T-helper 2 cell (primary cell): ENCODE results near the gene SYNJ2BP.
"Not testable (repeated sequence)": the region's sequence is repeated elsewhere in the genome, so short reads cannot be mapped to it uniquely, and the experiment has no call there.

Experiments used
- DNase-seq, 5 experiments: peaks; one replicate each; pipeline versions ENCODE4 v3.0.0 to v3.0.0-alpha.2; 2012 to 2022
- total RNA-seq, 2 donors: gene quantifications; one replicate each; lab custom pipeline; 2026; lab: John Stamatoyannopoulos, UW

The SYNJ2BP gene, protein sequence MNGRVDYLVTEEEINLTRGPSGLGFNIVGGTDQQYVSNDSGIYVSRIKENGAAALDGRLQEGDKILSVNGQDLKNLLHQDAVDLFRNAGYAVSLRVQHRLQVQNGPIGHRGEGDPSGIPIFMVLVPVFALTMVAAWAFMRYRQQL
- 14.7 to 38.9 reads per million in 2 donors for total RNA-seq

DNA sequence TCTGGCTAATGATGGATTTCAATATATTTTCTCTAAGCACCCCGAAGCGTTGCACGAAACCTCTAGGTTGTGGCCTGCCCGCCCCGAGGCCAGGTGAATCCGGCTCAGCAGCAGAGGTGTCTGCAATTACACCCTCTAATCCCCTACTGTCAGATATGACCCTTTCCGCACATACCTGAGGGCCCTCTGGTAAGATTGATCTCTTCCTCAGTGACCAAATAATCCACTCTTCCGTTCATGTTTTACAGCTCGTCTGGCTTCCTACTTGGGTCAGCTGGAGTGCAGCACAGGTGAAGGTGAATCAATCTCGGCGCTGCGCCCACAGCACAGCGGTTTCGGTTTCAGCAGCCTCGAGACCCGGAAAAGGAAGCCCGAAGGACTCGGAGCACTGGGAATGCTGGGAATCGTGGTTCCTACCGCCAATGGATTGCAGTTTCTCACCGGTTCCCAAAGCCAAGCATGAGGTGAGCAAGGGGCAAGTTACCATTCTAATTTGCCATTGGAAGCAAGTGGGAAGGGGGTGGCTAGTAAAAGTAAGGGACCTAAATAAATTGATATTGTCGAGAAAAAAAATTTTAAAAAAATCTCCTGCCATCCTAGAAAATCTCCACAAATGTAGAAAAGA lies at the start of gene SYNJ2BP:
TSS of gene SYNJ2BP (minus strand) at position 366 of the 625 bp plus-strand sequence. CDS start at position 239, 127 bp downstream.
- DNase-seq, result peak in 4 of 5 experiments; percentile 21 to 68 (median 23)

DNA sequence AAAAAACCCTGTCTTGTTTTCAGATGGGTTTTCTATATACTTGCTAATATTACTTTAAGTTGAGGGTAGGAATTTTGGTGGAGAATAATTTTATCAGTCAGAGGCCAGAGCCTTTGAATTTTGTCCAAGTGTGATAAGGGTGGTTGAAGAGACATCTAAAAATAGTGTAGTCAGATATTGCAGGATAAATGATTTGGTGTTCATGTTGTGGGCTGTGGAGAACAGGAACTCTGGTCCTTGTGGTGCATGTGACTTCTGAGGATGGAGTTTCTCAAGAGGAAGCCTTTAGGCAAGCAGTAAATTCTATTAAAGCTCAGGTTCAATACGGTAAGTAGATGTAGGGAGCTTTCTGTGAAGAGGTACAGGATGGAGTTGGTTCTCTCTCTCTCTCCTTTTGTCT lies 37.8 kb upstream of the SYNJ2BP start:
- DNase-seq, result no peak

DNA sequence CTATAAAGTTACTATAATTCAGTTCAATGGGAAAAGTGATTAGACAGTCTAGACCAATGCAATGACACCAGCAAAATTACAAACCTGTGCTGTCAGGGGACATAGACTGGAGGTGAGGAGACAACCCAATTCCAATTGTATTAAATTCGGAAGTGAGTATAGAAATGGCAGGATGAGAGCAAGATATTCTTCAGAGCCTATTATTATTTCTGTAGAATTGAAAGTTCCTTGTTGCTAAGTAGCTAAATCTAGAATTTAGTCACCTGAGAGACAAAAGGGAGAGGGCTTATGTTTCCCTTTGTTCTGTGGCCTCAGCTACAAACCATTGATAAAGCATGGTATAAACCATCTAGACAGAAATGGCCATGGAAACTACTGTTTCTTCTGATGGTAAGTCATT lies 35.0 kb upstream of the SYNJ2BP start, which contains the start of gene ADAM21:
TSS of gene ADAM21 (plus strand) at position 301 of the 400 bp plus-strand sequence. CDS start 5,326 bp downstream, outside the sequence.
- no peak for DNase-seq

DNA sequence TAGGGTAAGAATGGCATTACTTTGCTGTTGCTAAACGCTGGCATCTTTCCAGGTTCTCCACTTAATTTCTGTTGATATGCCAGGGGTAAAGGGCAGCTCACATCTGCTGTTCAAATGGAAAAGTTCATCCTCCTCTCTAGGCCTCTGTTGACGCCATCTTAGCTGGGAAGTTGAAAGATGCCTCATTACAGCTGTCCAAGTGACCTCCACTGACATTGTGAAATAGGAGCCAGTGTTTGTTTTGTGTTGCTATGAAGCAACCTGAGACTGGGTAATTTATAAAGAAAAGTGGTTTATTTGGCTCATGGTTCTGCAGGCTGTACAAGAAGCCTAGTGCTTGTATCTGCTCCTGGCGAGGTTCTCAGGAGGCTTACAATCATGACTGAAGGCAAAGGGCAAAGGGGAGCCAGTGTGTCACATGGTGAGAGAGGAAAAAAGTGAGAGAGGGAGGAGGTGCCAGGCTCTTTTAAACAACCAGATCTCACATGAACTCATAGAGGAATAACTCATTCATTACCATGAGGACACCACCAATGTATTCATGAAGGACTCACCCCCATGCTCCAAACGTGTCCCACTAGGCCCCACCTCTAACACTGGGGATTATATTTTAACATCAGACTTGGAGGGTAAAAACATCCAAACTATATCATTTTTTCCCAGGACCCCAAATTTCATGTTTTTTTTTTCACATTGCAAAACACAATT lies 31.9 kb upstream of the SYNJ2BP start:
- DNase-seq, result no peak

DNA sequence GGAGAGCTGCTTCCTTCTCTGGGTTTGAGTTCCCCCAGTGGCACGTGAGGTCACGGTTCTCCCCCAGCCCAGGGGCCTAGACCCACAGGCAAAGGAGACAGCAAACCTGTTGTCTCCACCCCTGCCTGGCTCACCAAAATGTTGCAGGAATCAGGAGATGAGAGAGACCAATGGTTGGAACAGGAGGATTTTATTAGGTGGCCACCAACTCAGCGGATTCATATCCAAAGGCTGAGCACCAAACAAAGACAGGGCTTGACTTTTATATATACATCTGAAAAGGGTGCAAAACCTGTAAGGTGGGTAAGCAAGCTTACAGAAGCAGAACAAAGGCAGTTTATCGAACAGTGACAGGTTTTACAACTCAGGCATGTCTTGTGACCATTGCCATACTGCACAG lies 25.9 kb upstream of the SYNJ2BP start:
- DNase-seq, result no peak

DNA sequence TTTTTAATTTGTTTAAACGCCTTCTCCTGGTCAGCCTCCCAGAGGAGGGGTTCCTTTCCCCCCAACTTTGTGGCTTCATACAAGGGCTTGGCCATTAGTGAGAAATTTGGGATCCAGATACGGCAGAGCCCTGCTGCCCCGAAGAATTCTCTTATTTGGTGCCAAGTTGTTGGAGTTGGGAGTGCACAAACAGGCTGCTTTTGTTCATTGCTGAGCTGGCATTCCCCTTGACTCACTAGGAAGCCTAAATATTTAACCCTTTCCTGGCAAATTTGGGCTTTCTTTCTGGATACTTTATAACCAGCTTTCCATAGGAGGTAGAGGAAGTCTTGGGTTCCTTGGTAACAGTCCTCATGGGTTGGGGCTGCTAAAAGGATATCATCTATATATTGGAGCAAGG lies 24.8 kb upstream of the SYNJ2BP start:
- DNase-seq, result no peak

DNA sequence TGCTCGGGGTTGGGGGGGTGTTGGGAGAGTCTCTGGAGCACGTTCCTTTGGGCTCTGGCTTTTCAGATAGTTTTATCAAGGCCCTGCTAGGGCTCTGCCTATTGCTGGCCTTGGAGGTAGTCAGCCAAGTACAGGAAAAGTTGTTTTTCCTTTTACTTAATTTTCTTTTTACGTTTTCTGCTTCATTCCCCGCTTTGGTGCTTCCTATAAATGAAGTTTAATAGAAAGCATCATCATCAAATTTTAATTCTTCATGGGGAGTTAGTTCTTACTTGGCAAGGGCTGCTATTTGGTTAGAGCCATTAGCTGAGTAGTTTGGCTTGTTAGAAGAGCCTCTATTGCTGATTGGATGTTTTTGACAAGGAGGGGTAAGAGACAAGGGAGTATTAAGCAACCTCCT lies 20.0 kb upstream of the SYNJ2BP start:
- no peak for DNase-seq

DNA sequence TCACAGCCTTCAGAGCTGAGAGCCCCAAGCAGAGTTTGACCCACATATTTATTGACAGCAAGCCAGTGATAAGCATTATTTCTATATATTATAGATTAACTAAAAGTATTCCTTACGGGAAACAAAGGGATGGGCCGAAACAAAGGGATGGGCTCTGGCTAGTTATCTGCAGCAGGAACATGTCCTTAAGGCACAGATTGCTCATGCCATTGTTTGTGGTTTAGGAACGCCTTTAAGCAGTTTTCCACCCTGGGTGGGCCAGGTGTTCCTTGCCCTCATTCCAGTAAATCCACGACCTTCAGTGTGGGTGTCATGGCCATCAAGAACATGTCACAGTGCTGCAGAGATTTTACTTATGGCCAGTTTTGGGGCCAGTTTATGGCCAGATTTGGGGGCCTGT lies 9.7 kb upstream of the SYNJ2BP start:
- not testable (repeated sequence) for DNase-seq

DNA sequence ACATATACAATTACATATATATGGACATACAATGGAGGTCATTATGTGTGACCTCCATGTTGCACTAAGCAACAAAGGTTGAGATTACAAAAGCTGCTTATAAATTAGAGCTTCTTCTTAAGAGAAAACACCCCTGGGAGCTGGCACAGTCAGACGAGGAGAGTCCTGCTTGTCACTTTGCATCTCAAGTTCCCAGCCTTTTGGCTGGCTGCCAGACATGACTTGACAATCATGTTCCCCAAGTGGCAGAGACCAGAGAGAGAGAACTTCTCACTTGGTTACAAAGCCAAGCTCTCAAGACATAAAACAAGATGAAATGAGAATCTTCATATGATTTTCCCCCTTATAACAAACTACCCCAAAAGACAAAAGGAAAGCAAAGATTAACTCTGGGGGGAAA lies 8.5 kb upstream of the SYNJ2BP start:
- peak in 1 of 5 experiments; percentile 9 for DNase-seq

DNA sequence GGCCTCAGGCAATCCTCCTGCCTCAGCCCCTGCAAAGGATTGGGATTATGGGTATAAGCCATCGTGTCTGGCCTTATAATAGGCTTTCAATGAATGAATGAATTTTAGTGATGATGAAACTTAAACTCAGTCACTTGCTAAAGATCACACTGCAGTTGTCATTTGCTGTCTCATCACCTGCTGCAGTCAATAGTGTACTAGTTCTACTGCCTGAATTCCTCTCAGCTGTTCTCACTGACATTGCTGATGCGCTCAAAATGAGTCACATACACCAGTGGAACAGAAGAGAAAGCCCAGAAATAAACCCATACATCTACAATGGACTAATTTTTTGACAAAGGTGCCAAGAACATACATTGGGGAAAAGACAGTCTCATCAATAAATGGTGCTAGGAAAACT lies 5.6 kb upstream of the SYNJ2BP start:
- no peak for DNase-seq

DNA sequence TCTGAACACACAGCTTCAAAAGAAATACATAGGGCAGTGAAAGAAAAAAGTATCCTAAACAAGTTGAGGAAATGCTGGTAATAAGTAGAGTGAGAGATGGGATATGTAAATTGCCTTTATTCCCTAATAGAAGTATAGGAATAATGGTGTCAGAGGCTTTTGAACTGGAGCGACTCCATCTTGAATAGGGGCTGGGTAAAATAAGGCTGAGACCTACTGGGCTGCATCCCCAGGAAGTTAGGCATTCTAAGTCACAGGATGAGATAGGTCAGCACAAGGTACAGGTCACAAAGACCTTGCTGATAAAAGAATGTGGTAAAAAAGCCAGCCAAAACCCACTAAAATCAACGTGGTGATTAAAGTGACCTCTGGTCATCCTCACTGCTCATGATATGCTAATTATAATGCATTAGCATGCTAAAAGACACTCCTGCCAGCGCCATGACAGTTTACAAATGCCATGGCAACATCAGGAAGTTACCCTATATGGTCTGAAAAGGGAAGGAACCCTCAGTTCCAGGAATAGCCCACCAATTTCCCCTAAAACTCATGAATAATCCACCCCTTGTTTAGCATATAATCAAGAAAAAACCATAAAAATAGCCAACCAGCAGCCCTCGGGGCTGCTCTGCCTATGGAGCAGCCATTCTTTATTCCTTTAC lies 2.5 kb upstream of the SYNJ2BP start:
- not testable (repeated sequence) for DNase-seq

DNA sequence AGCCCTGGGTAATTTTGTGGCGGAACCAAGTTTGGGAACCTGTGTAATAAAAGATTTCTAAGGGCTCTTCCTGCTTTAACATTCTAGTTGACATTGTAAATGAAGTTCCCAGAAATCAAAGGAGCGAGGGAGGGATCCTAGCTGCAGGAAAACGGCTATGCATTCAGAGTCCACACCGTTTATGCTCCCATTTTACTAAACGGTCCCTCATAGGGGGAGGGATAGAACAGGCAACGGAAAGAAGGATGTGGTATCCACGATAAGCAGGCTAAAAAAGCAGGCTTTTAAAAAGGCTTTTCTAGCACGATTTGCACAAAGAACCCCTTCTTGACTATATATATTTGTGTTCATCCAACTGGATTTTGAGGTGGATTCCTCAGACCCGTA lies 559 bp downstream of the SYNJ2BP start:
- DNase-seq, result no peak

DNA sequence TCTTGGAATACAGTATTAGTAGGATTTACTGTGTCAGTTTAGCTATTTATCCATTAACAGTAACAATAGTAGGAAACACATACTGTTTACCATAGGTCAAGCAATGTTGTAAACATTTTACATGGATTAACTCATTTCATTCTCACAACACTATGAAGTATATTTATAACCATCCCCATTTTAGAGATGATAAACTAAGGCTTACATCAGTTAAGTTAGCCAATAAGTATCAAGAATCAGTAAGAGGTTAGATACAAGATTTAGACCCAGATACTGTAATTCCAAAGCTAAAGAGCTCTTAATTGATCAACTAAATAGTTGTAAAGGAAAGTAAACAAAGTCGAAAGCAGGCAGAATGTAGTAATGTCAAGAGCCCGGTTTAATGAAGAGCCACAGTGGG lies 1.1 kb downstream of the SYNJ2BP start:
- no peak for DNase-seq

DNA sequence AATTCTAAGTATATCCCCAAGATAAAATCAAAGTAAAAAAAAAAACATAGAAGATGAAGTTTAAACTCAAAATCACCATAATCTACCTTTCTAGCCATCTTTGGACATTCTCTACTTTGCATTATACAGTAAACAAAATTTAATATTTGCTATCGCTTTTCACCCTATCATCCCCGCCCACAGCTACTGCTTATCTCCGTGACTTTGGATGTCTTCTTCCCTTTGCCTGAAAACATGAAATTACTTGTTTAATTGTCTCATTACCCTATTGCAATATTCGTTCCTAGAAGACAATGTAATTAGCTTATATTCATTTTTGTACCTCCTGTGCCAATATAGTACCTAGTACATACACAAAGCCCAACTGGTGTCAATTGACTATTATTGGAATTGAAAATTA lies 9.3 kb downstream of the SYNJ2BP start:
- no peak for DNase-seq

DNA sequence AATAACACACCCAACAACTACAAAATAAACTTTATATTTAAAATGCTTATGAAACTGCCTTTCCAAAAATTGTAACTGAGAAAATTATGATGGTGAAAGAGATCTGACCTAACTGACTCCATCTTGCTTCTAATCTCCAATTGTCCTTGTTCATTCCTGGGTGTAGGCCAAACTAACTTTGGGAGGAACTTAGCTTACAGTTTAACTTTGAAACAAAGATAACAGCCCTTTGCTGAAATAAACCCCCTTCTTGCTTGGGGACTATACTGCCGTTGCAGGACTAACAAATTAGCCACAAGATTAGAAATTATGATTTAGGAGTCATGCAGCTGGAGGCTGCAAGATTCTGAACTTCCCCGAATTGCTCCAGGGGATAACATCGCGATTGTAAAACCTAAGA lies 10.7 kb downstream of the SYNJ2BP start:
- not testable (repeated sequence) for DNase-seq

DNA sequence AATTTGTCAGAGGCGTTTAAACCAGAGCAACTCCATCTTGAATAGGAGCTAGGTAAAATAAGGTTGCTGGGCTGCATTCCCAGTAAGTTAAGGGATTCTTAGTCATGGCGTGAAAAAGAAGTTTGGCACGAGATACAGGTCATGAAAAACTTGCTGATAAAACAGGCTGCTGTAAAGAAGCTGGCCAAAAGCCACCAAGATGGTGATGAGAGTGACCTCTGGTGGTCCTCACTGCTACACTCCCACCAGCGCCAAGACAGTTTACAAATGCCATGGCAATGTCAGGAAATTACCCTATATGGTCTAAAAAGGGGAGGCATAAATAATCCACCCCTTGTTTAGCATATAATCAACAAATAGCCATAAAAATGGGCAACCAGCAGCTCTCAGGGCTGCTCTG lies 13.6 kb downstream of the SYNJ2BP start:
- not testable (repeated sequence) for DNase-seq

DNA sequence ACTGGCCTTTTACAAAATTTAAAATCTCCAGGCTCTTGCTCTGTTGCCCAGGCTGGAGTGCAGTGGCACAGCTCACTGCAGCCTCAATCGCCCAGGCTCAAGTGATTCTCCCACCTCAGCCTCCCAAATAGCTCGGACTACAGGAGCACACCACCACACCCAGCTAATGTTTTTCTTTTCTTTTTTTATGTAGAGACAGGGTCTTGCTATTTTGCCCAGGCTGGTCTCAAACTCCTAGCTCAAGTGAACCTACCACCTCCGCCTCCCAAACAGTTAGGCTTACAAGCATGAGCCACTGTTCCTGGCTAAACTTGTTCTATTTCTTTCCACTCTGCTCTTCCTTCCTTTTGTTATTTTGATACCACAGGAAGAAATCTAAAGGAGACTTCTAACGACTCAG lies 15.2 kb downstream of the SYNJ2BP start:
- DNase-seq, result no peak

DNA sequence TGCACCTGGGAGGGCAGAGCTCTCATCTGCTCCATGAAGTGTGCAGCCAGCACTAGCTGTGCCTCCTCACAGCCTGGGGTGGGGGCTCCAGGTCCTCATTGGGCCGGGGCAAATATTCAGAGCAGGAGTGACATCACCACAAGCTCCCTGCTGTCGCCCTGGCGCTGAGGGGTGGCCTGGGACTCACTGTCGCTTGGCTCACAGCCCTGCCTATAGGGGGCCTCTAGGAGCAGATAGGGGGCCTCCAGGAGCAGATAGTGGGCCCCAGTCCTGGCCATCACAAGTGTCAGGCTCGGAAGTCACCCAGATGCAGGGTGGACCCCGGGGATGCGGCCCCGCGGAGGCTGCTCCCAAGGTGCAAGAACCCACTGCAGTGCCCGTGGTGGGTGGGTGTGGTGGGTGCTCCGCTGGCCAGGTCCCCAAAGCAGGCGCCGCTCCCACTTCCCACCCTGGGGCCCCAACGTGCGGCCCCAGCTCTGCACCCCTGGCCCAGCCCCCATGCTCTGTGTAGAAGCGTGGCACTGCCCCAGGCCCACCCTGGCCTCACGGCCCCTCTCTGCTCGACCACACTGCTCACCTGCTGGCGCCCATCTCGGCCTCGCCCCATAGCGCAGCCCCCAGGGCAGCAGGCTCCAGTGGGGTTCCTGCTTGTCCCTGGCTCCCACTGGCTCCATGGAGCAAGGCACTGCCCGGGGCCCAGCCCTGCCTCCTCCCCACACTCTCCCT lies 18.0 kb downstream of the SYNJ2BP start:
- no peak for DNase-seq

DNA sequence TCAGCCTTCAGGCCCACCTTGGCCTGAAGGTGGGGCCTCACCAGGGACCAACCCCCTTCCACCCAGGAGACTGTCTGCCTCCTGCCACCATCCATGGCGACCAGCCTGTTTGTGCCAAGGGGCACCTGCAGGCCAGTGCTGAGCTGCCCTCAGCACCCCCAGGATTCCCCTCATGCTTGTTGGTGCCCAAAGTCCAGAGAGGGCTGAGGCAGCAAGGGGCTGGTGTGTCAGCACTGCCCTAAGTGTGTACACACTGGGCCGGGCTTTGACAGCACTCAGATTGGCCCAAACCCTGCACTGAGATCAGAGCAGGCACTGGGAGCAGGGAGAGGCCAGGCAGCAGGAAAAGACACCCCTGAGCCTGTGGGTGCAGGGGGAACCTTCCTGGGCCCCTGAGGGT lies 18.6 kb downstream of the SYNJ2BP start:
- DNase-seq, result no peak

DNA sequence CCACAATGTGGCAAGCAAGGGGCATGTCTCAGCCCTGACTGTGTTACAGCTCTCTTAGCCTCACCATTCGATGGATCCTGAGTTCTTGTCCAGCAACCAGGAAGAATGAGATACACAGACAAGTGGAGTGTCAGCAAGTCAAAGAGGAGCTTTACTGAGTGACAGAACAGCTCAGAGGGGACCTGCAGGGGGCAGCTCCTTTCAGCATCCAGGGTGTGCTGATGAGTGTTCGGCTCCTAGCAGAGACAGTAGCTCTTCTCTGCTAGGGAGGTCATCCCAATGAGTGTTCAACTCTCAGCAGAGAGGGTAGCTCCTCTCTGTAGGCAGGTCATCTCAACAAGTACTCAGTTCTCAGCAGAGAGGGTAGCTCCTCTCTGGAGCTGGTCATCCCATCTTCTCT lies 19.1 kb downstream of the SYNJ2BP start:
- no peak for DNase-seq

DNA sequence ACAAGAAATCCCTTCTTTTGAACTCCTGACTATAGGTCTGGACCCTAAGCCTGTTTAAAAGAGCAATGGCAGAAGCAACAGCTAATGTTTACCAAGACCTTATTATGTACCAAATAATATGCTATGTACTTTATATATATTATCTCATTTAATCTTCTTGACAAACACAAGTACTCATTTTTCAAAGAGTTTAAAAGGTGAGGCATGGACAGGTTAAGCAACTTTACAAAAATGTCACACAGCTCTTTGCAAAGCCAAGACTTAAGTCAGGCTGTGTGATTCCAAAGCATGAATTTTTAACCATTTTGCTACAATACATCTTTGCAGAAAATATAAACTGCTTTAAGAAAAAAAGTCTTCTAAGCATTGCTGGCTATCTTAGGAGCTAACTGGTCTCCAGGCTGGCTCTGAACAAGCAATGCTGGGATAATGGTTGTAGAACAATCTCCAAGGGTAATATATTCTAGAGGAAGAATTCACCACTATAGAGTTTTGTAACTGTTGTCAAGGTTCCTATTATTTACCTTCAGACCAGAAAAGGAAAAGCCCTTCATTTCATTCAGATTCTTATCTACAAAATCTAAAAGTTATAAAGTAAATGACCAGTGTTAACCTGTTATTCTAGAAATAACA lies 22.1 kb downstream of the SYNJ2BP start:
- DNase-seq, result no peak

DNA sequence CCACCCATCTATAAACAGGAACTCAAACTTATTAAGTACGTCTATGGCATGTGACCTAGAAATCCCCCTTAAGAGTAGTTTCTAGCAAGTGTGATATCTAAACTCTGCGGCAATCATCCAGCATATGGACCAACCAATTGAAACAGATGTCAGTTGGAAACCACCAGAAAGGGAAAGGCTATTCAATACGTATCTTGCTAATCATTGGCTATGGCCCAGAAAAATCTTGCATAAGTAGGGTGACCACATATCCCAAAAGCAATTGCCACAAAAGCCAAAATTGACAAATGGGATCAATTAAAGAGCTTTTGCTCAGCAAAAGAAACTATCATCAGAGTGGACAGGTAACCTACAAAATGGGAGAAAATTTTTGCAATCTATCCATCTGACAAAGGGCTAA lies 24.2 kb downstream of the SYNJ2BP start:
- no peak for DNase-seq
